Peyer's patch (tissue), 4 donors: Measurements from ENCODE around the gene CARF. TPM values are rescaled to one million over a fixed set of nuclear protein-coding genes. Genes with fewer than 3 reads are reported as not detected.

Experiments
- DNase-seq, 3 donors: peaks; one replicate each; pipeline ENCODE4 v3.0.0-alpha.2; 2017 to 2019
- H3K27ac ChIP-seq, 4 donors: fragments of 200-600 bp; sonication (generic); one replicate each; pipeline ENCODE4 v1.5.1; 2016 to 2019
- H3K27me3 ChIP-seq, 2 donors: fragments of 200-600 bp; sonication (generic); one replicate each; pipeline ENCODE4 v1.5.1; 2019
- H3K36me3 ChIP-seq, 3 donors: fragments of 200-600 bp; sonication (generic); one replicate each; pipeline ENCODE4 v1.5.1; 2016 to 2019
- H3K4me1 ChIP-seq, 4 donors: fragments of 200-600 bp; sonication (generic); one replicate each; pipeline ENCODE4 v1.5.1; 2016 to 2019
- H3K4me3 ChIP-seq, 4 donors: fragments of 200-600 bp; sonication (generic); 1 replicate in 3 of 4; 2 replicates in 1 of 4; pipeline ENCODE4 v1.5.1; 2016 to 2019; ENCODE audit warnings: mild to moderate bottlenecking in 1 of 4
- H3K9me3 ChIP-seq, 4 donors: fragments of 200-600 bp; sonication (generic); one replicate each; pipeline ENCODE4 v1.5.1; 2016 to 2019; ENCODE audit warnings: mild to moderate bottlenecking in 1 of 4
- CTCF ChIP-seq, 6 experiments: fragments of 450-650 bp in 4 of 6; fragments of 200-600 bp in 2 of 6; sonication (generic) in 1 of 6; IDR thresholded peaks; one replicate each; pipeline ENCODE4 v1.5.1; 2017 to 2019; ENCODE audit warnings: antibody characterized with exemption in 6 of 6, mild to moderate bottlenecking in 3 of 6, moderate library complexity in 1 of 6
- POLR2A ChIP-seq, 2 donors: fragments of 450-650 bp; IDR thresholded peaks; one replicate each; pipeline ENCODE4 v1.5.1; 2017; ENCODE audit warnings: antibody characterized with exemption in 2 of 2, mild to moderate bottlenecking in 2 of 2, moderate library complexity in 2 of 2
- total RNA-seq, 4 donors: library from RNA; depleted of rRNA; stranded (reverse); fragments of >200 nt; gene quantifications; one replicate each; pipeline ENCODE4 v1.1.0, GENCODE V29; 2016

The CARF gene
- total RNA-seq, 4 donors from 2014 or later: 8.2 to 32.2 (median 13.2) TPM

GRCh38 chr2:202933958-202934357 lies 21.9 kb downstream of the CARF start:
- DNase-seq: no peak
- no peak for TF ChIP-seq POLR2A (IDR thresholded peaks at IDR 0.05)
- no peak for TF ChIP-seq CTCF (IDR thresholded peaks at IDR 0.05)
- H3K36me3 ChIP-seq: peaks cover 0 to 8% (median 0%) of the 10 kb centered on the region in 3 donors

GRCh38 chr2:202934456-202934855 lies 22.4 kb downstream of the CARF start:
- DNase-seq: no peak
- Histone ChIP-seq H3K9me3 (no peaks in the 10 kb centered on the region), H3K4me1 (no peaks in the 10 kb centered on the region), H3K4me3 (no peak overlapping the region), H3K36me3 (peaks cover 0 to 8% (median 0%) of the 10 kb centered on the region in 3 donors), H3K27me3 (no peaks in the 10 kb centered on the region), H3K27ac (no peak overlapping the region)
- TF ChIP-seq CTCF (IDR thresholded peaks at IDR 0.05) (no peak), POLR2A (IDR thresholded peaks at IDR 0.05) (no peak)

More at GRCh38 chr2:202933958-202934357, 21.9 kb downstream of the CARF start:
- H3K27ac ChIP-seq: no peak overlapping the region
- H3K4me1 ChIP-seq: no peaks in the 10 kb centered on the region
- no peak overlapping the region for H3K4me3 ChIP-seq
- no peaks in the 10 kb centered on the region for H3K9me3 ChIP-seq
- no peaks in the 10 kb centered on the region for H3K27me3 ChIP-seq

- no peak for TF ChIP-seq CTCF (IDR thresholded peaks at IDR 0.05)
- no peak for TF ChIP-seq POLR2A (IDR thresholded peaks at IDR 0.05)
- H3K36me3 ChIP-seq: peaks cover 0 to 12% (median 0%) of the 10 kb centered on the region in 3 donors
Measured at GRCh38 chr2:202938960-202939359, 26.9 kb downstream of the CARF start.

GRCh38 chr2:202941771-202942170 lies 29.7 kb downstream of the CARF start:
- Histone ChIP-seq H3K27ac (no peak overlapping the region), H3K36me3 (peaks cover 0 to 12% (median 0%) of the 10 kb centered on the region in 3 donors), H3K4me3 (no peak overlapping the region), H3K4me1 (no peaks in the 10 kb centered on the region), H3K27me3 (no peaks in the 10 kb centered on the region), H3K9me3 (no peaks in the 10 kb centered on the region)
- no peak for DNase-seq
- TF ChIP-seq POLR2A (IDR thresholded peaks at IDR 0.05) (no peak), CTCF (IDR thresholded peaks at IDR 0.05) (no peak)

More at GRCh38 chr2:202938960-202939359, 26.9 kb downstream of the CARF start:
- H3K9me3 ChIP-seq: no peaks in the 10 kb centered on the region
- no peak overlapping the region for H3K4me3 ChIP-seq
- H3K27ac ChIP-seq: no peak overlapping the region
- H3K4me1 ChIP-seq: no peaks in the 10 kb centered on the region
- no peak for DNase-seq
- no peaks in the 10 kb centered on the region for H3K27me3 ChIP-seq

- no peak for DNase-seq
- Histone ChIP-seq H3K36me3 (peaks cover 0 to 8% (median 0%) of the 10 kb centered on the region in 3 donors), H3K4me1 (no peaks in the 10 kb centered on the region), H3K27me3 (no peaks in the 10 kb centered on the region), H3K9me3 (no peaks in the 10 kb centered on the region), H3K4me3 (no peak overlapping the region), H3K27ac (no peak overlapping the region)
- no peak for TF ChIP-seq CTCF (IDR thresholded peaks at IDR 0.05)
- TF ChIP-seq POLR2A (IDR thresholded peaks at IDR 0.05): no peak
Measured at GRCh38 chr2:202944408-202944807, 32.3 kb downstream of the CARF start.

GRCh38 chr2:202944816-202945215 lies 32.7 kb downstream of the CARF start:
- Histone ChIP-seq H3K36me3 (peaks cover 0 to 8% (median 0%) of the 10 kb centered on the region in 3 donors), H3K9me3 (no peaks in the 10 kb centered on the region), H3K4me3 (no peak overlapping the region), H3K4me1 (no peaks in the 10 kb centered on the region), H3K27me3 (no peaks in the 10 kb centered on the region), H3K27ac (no peak overlapping the region)
- no peak for DNase-seq
- TF ChIP-seq CTCF (IDR thresholded peaks at IDR 0.05) (no peak), POLR2A (IDR thresholded peaks at IDR 0.05) (no peak)
